ENCODE measurements around the gene ALDH5A1.

The ALDH5A1 gene

DNA sequence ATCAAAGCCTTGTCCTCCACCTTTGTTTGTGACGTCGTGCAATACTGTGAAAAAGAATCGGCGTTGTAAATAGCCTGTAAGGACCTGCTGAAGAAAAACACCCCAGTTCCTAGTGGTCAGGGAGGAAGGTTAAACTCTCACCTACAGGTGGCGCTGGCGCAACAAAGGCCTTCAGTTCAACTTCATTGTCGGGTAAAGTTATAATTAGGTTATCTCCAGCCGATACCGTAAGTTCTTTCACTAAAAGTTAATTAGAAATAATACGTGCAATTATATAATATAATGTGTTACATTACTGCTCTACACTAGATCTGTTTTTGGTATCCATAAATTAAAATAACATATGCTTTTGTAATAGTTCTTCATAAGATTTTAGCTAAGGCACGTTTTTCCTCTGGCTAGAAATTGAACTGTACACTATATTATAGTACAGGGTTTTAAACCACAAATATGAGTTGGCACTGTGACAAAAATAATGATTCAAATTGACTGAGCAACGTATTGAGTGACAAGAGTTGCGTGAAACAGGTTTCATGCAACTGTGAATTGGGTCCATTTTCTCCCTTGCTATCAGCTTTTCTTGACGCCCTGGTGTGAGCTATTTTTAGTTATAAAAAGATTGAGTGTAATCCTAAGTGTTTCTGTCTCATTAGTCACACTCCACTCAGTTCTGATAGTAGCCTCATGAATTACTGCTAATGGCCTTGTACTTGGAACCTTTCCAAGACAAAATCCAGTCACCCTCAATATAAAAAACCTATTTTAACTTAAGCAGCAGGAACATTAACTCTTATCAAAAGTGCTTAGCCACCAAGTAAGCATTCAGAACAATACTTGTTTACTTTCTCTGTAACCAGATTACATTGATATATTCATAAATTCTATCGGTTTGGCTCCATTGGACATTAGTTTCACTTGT, 89.0 kb downstream of the ALDH5A1 start:
- H3K27ac Mint-ChIP-seq, result no peak overlapping the region
- peaks cover 2 to 6% of the 10 kb centered on the region in 2 donors for H3K4me1 Mint-ChIP-seq
- no peaks in the 10 kb centered on the region for H3K36me3 Mint-ChIP-seq
- no peaks in the 10 kb centered on the region for H3K9me3 Mint-ChIP-seq
- peaks cover 6 to 11% of the 10 kb centered on the region in 2 donors for H3K27me3 Mint-ChIP-seq
- peak; percentile 78 to 80 for ATAC-seq (replicated peaks)
- DNase-seq, result peak; percentile 49
- peak overlapping the region in 1 of 2 donors; percentile 33 for H3K4me3 Mint-ChIP-seq

GRCh38 chr6:24584382-24584720, 89.6 kb downstream of the ALDH5A1 start:
- DNase-seq, result no peak
- H3K4me3 Mint-ChIP-seq, result no peak overlapping the region
- H3K36me3 Mint-ChIP-seq, result no peaks in the 10 kb centered on the region
- H3K27me3 Mint-ChIP-seq, result peaks cover 6 to 11% of the 10 kb centered on the region in 2 donors
- no peaks in the 10 kb centered on the region for H3K9me3 Mint-ChIP-seq
- ATAC-seq (replicated peaks), result no peak
- no peak overlapping the region for H3K27ac Mint-ChIP-seq
- peaks cover 2 to 6% of the 10 kb centered on the region in 2 donors for H3K4me1 Mint-ChIP-seq

All from stimulated activated naive B cell treated with anti-CD40 and anti-IgM and Interleukin-4, amounts not matched to agents 10 μg/mL and 1 μg/mL and 100 μg/mL, for 72 hours (primary cell).